Measurements from ENCODE around the gene TMC5. TPM values are rescaled to one million over a fixed set of nuclear protein-coding genes. Genes with fewer than 3 reads are reported as not detected.

The TMC5 gene
- total RNA-seq, 1 experiment from 2014 or later, result 3.5 TPM

GRCh38 chr16:19486051-19486450 lies 68.4 kb downstream of the TMC5 start:
- TF ChIP-seq EZH2 (IDR thresholded peaks at IDR 0.05; ENCODE audit: borderline replicate concordance, low read depth, low read length, poor library complexity, severe bottlenecking) (no peak), CTCF (conservative IDR thresholded peaks at IDR 0.05; ENCODE audit: low read depth, low read length) (no peak)
- CTCF ChIA-PET, result no interaction called here
- Histone ChIP-seq H3K27ac (ENCODE audit: low read depth, low read length, poor library complexity, severe bottlenecking) (no peak overlapping the region), H3K9me3 (ENCODE audit: low read depth, low read length, poor library complexity, severe bottlenecking) (no peaks in the 10 kb centered on the region), H3K27me3 (replicated peaks; ENCODE audit: insufficient read depth, low read depth, low read length, poor library complexity) (no peaks in the 10 kb centered on the region), H3K4me1 (ENCODE audit: insufficient read depth, low read length, poor library complexity, severe bottlenecking) (no peaks in the 10 kb centered on the region), H3K36me3 (ENCODE audit: insufficient read depth, low read length, poor library complexity, severe bottlenecking) (no peaks in the 10 kb centered on the region), H3K4me3 (ENCODE audit: low read depth, low read length, poor library complexity, severe bottlenecking) (no peak overlapping the region)
- no TSS peak for BruUV-seq (replicated peaks)
- intact Hi-C loops (cut with micrococcal nuclease; ENCODE audit: unreplicated experiment), result no loop called here
- no peak for DNase-seq (ENCODE audit: low spot score)
- POLR2A ChIA-PET (ENCODE audit: low non-redundant PET), result no interaction called here

- no peak overlapping the region for H3K4me3 ChIP-seq (ENCODE audit: low read depth, low read length, poor library complexity, severe bottlenecking)
- no peaks in the 10 kb centered on the region for H3K36me3 ChIP-seq (ENCODE audit: insufficient read depth, low read length, poor library complexity, severe bottlenecking)
- BruUV-seq (replicated peaks), result no TSS peak
- no peaks in the 10 kb centered on the region for H3K9me3 ChIP-seq (ENCODE audit: low read depth, low read length, poor library complexity, severe bottlenecking)
- no peaks in the 10 kb centered on the region for H3K27me3 ChIP-seq (replicated peaks; ENCODE audit: insufficient read depth, low read depth, low read length, poor library complexity)
- intact Hi-C loops (cut with micrococcal nuclease; ENCODE audit: unreplicated experiment), result no loop called here
- no peak overlapping the region for H3K27ac ChIP-seq (ENCODE audit: low read depth, low read length, poor library complexity, severe bottlenecking)
- no peak for DNase-seq (ENCODE audit: low spot score)
- ChIA-PET POLR2A (ENCODE audit: low non-redundant PET) (no interaction called here), CTCF (no interaction called here)
- no peaks in the 10 kb centered on the region for H3K4me1 ChIP-seq (ENCODE audit: insufficient read depth, low read length, poor library complexity, severe bottlenecking)
- TF ChIP-seq EZH2 (IDR thresholded peaks at IDR 0.05; ENCODE audit: borderline replicate concordance, low read depth, low read length, poor library complexity, severe bottlenecking) (no peak), CTCF (conservative IDR thresholded peaks at IDR 0.05; ENCODE audit: low read depth, low read length) (0 out of 2 replicates have a peak, but pooled peaks have one; percentile 17)
These were observed 69.2 kb downstream of the TMC5 start for GRCh38 chr16:19486750-19487325.

GRCh38 chr16:19488213-19488640 lies 70.5 kb downstream of the TMC5 start:
- intact Hi-C loops (cut with micrococcal nuclease; ENCODE audit: unreplicated experiment), result no loop called here
- Histone ChIP-seq H3K27me3 (replicated peaks; ENCODE audit: insufficient read depth, low read depth, low read length, poor library complexity) (no peaks in the 10 kb centered on the region), H3K9me3 (ENCODE audit: low read depth, low read length, poor library complexity, severe bottlenecking) (no peaks in the 10 kb centered on the region), H3K27ac (ENCODE audit: low read depth, low read length, poor library complexity, severe bottlenecking) (no peak overlapping the region), H3K4me1 (ENCODE audit: insufficient read depth, low read length, poor library complexity, severe bottlenecking) (no peaks in the 10 kb centered on the region), H3K36me3 (ENCODE audit: insufficient read depth, low read length, poor library complexity, severe bottlenecking) (no peaks in the 10 kb centered on the region), H3K4me3 (ENCODE audit: low read depth, low read length, poor library complexity, severe bottlenecking) (no peak overlapping the region)
- BruUV-seq (replicated peaks), result no TSS peak
- TF ChIP-seq CTCF (conservative IDR thresholded peaks at IDR 0.05; ENCODE audit: low read depth, low read length) (no peak), EZH2 (IDR thresholded peaks at IDR 0.05; ENCODE audit: borderline replicate concordance, low read depth, low read length, poor library complexity, severe bottlenecking) (no peak)
- ChIA-PET CTCF (interaction anchor here (0.6 to 0.7 kb wide), 2 partner anchors 14 to 112 kb away, joined by 3 to 6 read pairs; no protein-coding TSS in a partner anchor), POLR2A (ENCODE audit: low non-redundant PET) (no interaction called here)
- DNase-seq (ENCODE audit: low spot score), result no peak

All from A673 (cell line).